Anterior cingulate cortex (tissue), 58 donors: Measurements from ENCODE around the gene GRK6.
"Not testable (repeated sequence)": the region's sequence is repeated elsewhere in the genome, so short reads cannot be mapped to it uniquely, and the experiment has no call there.

Experiments
- DNase-seq, 58 donors: peaks; one replicate each; lab custom pipeline; 2025; lab: John Stamatoyannopoulos, UW

The GRK6 gene

GRCh38 chr5:177396807-177397206 lies 29.7 kb upstream of the GRK6 start:
- DNase-seq: no peak

GRCh38 chr5:177397875-177398390 lies 28.5 kb upstream of the GRK6 start:
- DNase-seq: no peak

- peak in 1 of 58 donors; percentile 22 for DNase-seq
Measured at GRCh38 chr5:177399997-177400868, 26.2 kb upstream of the GRK6 start, which contains the start of gene PFN3. Gene PFN3, minus strand, starts transcription at chr5:177400661. Its CDS starts 85 bp downstream, at chr5:177400576.

- DNase-seq: peak in 25 of 58 donors; percentile 6 to 69 (median 34)
Measured at GRCh38 chr5:177402271-177403043, 24.0 kb upstream of the GRK6 start.

- DNase-seq: peak in 4 of 58 donors; percentile 24 to 53 (median 32)
Measured at GRCh38 chr5:177403102-177403791, 23.2 kb upstream of the GRK6 start.

- peak in 50 of 58 donors; percentile 6 to 75 (median 52) for DNase-seq
Measured at GRCh38 chr5:177403792-177404640, 22.5 kb upstream of the GRK6 start.

GRCh38 chr5:177404641-177405179 lies 21.8 kb upstream of the GRK6 start:
- peak in 1 of 58 donors; percentile 31 for DNase-seq

GRCh38 chr5:177405312-177405711 lies 21.2 kb upstream of the GRK6 start:
- no peak for DNase-seq

- DNase-seq: peak in 2 of 58 donors; percentile 5 to 17
Measured at GRCh38 chr5:177405805-177406204, 20.7 kb upstream of the GRK6 start.

- DNase-seq: no peak
Measured at GRCh38 chr5:177409043-177409801, 17.3 kb upstream of the GRK6 start, which contains the start of gene F12. Gene F12, minus strand, starts transcription at chr5:177409564. Its CDS starts 37 bp downstream, at chr5:177409527.

- no peak for DNase-seq
Measured at GRCh38 chr5:177410575-177410974, 15.9 kb upstream of the GRK6 start.

- DNase-seq: no peak
Measured at GRCh38 chr5:177412603-177413233, 13.8 kb upstream of the GRK6 start.

- DNase-seq: no peak
Measured at GRCh38 chr5:177414481-177414880, 12.0 kb upstream of the GRK6 start.

GRCh38 chr5:177417081-177417480 lies 9.4 kb upstream of the GRK6 start:
- DNase-seq: not testable (repeated sequence)

- DNase-seq: no peak
Measured at GRCh38 chr5:177419046-177419445, 7.4 kb upstream of the GRK6 start.

- DNase-seq: not testable (repeated sequence)
Measured at GRCh38 chr5:177420472-177420871, 6.0 kb upstream of the GRK6 start.

GRCh38 chr5:177421062-177421798 lies 5.2 kb upstream of the GRK6 start:
- DNase-seq: no peak
